ENCODE measurements around the gene C6.
"Not testable (repeated sequence)": the region's sequence is repeated elsewhere in the genome, so short reads cannot be mapped to it uniquely, and the experiment has no call there.

Gene C6

GRCh38 chr5:41213340-41213739 lies at the start of gene C6:
C6 (minus strand) TSS chr5:41213532; CDS start chr5:41203230, 10,302 bp downstream.
- DNase-seq (ENCODE audit: low read depth), result no peak

- DNase-seq (ENCODE audit: low read depth), result no peak
These were observed 43.1 kb upstream of the C6 start for GRCh38 chr5:41256400-41256799.

GRCh38 chr5:41253109-41253508 lies 39.8 kb upstream of the C6 start:
- DNase-seq (ENCODE audit: low read depth), result no peak

GRCh38 chr5:41252036-41252435 lies 38.7 kb upstream of the C6 start:
- no peak for DNase-seq (ENCODE audit: low read depth)

- no peak for DNase-seq (ENCODE audit: low read depth)
These were observed 37.1 kb upstream of the C6 start for GRCh38 chr5:41250351-41250987.

- no peak for DNase-seq (ENCODE audit: low read depth)
These were observed 33.8 kb upstream of the C6 start for GRCh38 chr5:41247135-41247534.

- DNase-seq (ENCODE audit: low read depth), result no peak
These were observed 33.0 kb upstream of the C6 start for GRCh38 chr5:41246376-41246775.

- DNase-seq (ENCODE audit: low read depth), result no peak
These were observed 30.2 kb upstream of the C6 start for GRCh38 chr5:41243558-41243957.

GRCh38 chr5:41240985-41241384 lies 27.7 kb upstream of the C6 start:
- DNase-seq (ENCODE audit: low read depth), result no peak

GRCh38 chr5:41240390-41240789 lies 27.1 kb upstream of the C6 start:
- DNase-seq (ENCODE audit: low read depth), result no peak

- no peak for DNase-seq (ENCODE audit: low read depth)
These were observed 21.1 kb upstream of the C6 start for GRCh38 chr5:41234475-41234874.

- no peak for DNase-seq (ENCODE audit: low read depth)
These were observed 19.5 kb upstream of the C6 start for GRCh38 chr5:41232797-41233196.

GRCh38 chr5:41230276-41230675 lies 16.9 kb upstream of the C6 start:
- DNase-seq (ENCODE audit: low read depth), result not testable (repeated sequence)

GRCh38 chr5:41223962-41224361 lies 10.6 kb upstream of the C6 start:
- DNase-seq (ENCODE audit: low read depth), result no peak

GRCh38 chr5:41219658-41220269 lies 6.4 kb upstream of the C6 start:
- DNase-seq (ENCODE audit: low read depth), result no peak

GRCh38 chr5:41218929-41219657 lies 5.8 kb upstream of the C6 start:
- DNase-seq (ENCODE audit: low read depth), result no peak

- DNase-seq (ENCODE audit: low read depth), result no peak
These were observed 850 bp upstream of the C6 start for GRCh38 chr5:41214182-41214581.

- DNase-seq (ENCODE audit: low read depth), result no peak
These were observed 397 bp downstream of the C6 start for GRCh38 chr5:41212935-41213334.

- DNase-seq (ENCODE audit: low read depth), result no peak
These were observed 1.9 kb downstream of the C6 start for GRCh38 chr5:41211417-41211816.

- DNase-seq (ENCODE audit: low read depth), result not testable (repeated sequence)
These were observed 7.9 kb downstream of the C6 start for GRCh38 chr5:41205475-41205874.

GRCh38 chr5:41203033-41203432 lies 10.3 kb downstream of the C6 start:
- DNase-seq (ENCODE audit: low read depth), result no peak

GRCh38 chr5:41201082-41201772 lies 12.1 kb downstream of the C6 start:
- no peak for DNase-seq (ENCODE audit: low read depth)

- no peak for DNase-seq (ENCODE audit: low read depth)
These were observed 12.8 kb downstream of the C6 start for GRCh38 chr5:41200506-41200905.

Data from activated T-helper 1 cell treated with Interleukin-2 at 50 U/mL for 16 hours (primary cell).